HUDEP-2 (cell line): ENCODE results near the gene ASCL1.

Experiments used
- DNase-seq, 76 experiments: peaks; one replicate each; lab custom pipeline; 2025; ENCODE audit not compliant: unreplicated experiment in 76 of 76; lab: John Stamatoyannopoulos, UW

The ASCL1 gene

GRCh38 chr12:102957339-102958050, at the start of gene ASCL1:
TSS of gene ASCL1 (plus strand) at chr12:102957674. CDS start at chr12:102958245, 571 bp downstream.
- DNase-seq: no peak

- DNase-seq: no peak
These were observed 49.6 kb upstream of the ASCL1 start for GRCh38 chr12:102907918-102908317.

DNA sequence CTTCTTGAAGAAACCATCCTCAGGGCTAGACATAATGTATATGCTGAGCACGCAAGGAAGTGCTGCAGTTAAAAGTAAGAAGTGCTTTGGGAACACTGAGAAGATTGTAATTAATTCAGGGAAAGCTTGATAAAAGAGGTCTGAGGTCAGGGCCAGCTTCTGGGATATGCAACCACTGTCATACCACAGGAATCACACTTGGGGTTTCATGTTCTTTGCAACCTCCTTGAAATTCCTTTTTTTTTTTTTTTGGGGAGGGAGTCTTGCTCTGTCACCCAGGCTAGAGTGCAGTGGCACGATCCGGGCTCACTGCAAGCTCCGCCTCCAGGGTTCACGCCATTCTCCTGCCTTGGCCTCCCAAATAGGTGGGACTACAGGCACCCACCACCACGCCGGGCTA, 47.3 kb upstream of the ASCL1 start:
- no peak for DNase-seq

GRCh38 chr12:102910792-102911191, 46.7 kb upstream of the ASCL1 start:
- no peak for DNase-seq

GRCh38 chr12:102911320-102911719, 46.2 kb upstream of the ASCL1 start:
- no peak for DNase-seq

DNA sequence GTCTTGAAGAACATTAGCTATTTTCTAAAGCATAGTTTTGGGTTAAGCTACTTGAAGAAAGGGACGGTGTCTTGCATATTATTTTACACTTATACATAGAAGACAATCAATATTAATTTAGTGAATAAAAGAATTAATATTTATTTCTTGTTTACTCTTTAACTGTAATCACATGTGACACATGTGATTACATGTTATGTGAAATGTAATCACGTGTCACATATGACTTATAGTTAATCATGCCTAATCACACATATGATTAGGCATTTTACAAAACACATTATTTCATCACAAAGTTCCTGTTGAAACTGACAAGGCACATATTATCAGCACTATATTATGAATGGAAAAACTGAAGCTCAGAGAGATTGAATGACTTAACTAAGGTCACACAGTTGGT, 45.2 kb upstream of the ASCL1 start:
- no peak for DNase-seq

GRCh38 chr12:102913453-102914226, 43.8 kb upstream of the ASCL1 start:
- DNase-seq: no peak

- DNase-seq: no peak
These were observed 41.0 kb upstream of the ASCL1 start for GRCh38 chr12:102916252-102917025.

- DNase-seq: peak in 4 of 76 experiments; percentile 2 to 9 (median 4)
These were observed 40.3 kb upstream of the ASCL1 start, which contains the start of gene PAH for GRCh38 chr12:102917026-102917787. TSS of gene PAH (minus strand) at chr12:102917244. CDS start at chr12:102917130, 114 bp downstream.

DNA sequence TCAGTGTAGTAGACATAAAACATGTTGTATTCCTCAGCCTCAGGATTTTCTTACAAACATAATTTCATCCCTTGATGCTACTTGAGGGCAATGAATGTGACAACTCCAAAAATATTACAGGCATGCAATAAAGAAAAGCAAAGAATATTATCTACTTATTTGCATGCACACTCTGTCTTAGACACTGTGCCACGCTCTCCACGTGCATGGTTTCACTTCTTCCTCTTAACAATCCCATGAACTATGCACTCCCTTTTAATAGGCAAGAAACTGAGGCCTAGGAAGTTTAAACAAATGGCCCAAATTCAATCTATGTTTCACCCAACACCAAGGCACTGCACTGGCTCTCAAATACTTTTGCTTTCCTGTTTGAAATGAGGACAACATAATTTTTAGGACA, 38.6 kb upstream of the ASCL1 start:
- no peak for DNase-seq

GRCh38 chr12:102920271-102920670, 37.2 kb upstream of the ASCL1 start:
- peak in 35 of 76 experiments; percentile 3 to 80 (median 52) for DNase-seq

GRCh38 chr12:102921240-102921639, 36.2 kb upstream of the ASCL1 start:
- DNase-seq: no peak

DNA sequence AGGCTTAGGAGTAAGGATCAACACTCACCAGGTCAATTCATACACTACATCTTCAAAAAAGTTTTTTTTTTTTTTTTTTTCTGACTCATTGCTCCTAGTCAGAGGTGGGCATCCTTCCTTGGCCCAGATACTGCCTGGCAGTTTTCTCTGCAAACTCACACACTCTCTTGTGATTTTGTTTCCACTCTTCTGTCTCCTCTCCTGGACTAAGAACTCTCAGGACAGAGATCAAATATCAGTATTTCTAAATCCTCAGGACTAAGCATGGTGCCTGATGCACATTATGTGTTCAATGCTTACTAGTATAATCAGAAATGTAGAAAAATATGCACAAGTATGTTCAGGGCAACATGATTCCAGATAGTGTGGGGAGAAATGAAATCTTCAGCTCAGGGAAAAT, 30.3 kb upstream of the ASCL1 start:
- no peak for DNase-seq

- no peak for DNase-seq
These were observed 24.3 kb upstream of the ASCL1 start for GRCh38 chr12:102933168-102933567.

GRCh38 chr12:102939059-102939458, 18.4 kb upstream of the ASCL1 start:
- no peak for DNase-seq

GRCh38 chr12:102939670-102940222, 17.7 kb upstream of the ASCL1 start:
- no peak for DNase-seq

DNA sequence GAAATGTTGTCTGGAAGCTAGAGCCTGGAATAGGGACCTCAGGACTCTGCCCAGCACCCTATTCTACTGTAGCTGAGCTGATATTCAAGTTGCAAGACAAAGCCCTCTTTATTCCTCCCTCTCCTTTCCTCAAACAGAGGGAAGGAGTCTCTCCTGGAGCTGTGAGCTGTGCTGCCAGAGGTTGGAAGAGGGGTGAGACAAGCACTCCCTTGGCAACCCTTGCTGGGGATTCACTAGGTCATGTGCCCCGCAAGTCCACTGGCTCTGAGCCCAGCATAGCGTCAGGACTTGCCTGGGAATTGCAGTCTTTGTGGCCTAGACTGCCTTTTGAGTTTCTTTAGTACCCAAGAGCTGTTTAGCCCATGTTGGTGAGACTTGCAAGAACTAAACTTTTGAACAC, 11.4 kb upstream of the ASCL1 start:
- no peak for DNase-seq

DNA sequence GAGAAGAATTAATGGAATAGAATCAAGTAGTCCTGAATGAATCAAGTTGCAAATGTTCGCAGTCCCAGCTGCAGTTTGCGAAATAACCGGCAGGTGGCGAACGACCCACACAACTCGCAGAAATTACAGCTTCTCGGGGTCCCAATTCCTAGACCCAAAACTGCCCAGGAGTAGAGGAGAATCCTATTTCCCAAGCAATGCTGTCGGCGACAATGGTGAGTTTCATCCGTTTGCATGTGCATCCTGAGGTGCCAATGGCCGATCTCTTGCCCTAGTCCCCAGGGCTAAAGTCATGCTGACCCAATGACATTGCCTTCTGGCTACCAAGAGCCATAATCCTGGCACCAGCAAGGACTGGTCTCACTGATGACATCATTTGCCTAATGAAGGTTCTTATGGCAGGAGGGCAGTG, 8.5 kb upstream of the ASCL1 start:
- DNase-seq: peak in 27 of 76 experiments; percentile 3 to 50 (median 18)

GRCh38 chr12:102950107-102950949, 7.1 kb upstream of the ASCL1 start:
- DNase-seq: no peak
